ENCODE data around the gene SF3A1.

- no peak for TF ChIP-seq CTCF (conservative IDR thresholded peaks at IDR 0.05 in 1 of 2, IDR thresholded peaks at IDR 0.05 in 1 of 2; ENCODE audit: low read depth in 1 of 2, low read length in 2 of 2)
- no peak for TF ChIP-seq EZH2 (IDR thresholded peaks at IDR 0.05; ENCODE audit: low read length, missing control alignments)
Observed at GRCh38 chr22:30406400-30406799, 49.7 kb upstream of the SF3A1 start.

Measured in fibroblast of lung (primary cell).